Fibroblast of lung (primary cell): ENCODE data around the gene FBN1.

Experiments used
- EZH2 ChIP-seq: IDR thresholded peaks from 2 replicates; pipeline ENCODE4 v1.5.1; 2012; ENCODE audit warnings: low read length, control low read depth, mild to moderate bottlenecking; ENCODE audit errors: missing control alignments
- TF ChIP-seq, protein P1 (sequence below), 2 donors: IDR thresholded peaks in 1 of 2; conservative IDR thresholded peaks in 1 of 2; 1 replicate in 1 of 2; 2 replicates in 1 of 2; pipeline ENCODE4 v1.5.1; 2011 to 2012; ENCODE audit warnings: low read length in 2 of 2, control low read depth in 1 of 2, inconsistent platforms in 1 of 2, low read depth in 1 of 2, mild to moderate bottlenecking in 1 of 2

DNA sequence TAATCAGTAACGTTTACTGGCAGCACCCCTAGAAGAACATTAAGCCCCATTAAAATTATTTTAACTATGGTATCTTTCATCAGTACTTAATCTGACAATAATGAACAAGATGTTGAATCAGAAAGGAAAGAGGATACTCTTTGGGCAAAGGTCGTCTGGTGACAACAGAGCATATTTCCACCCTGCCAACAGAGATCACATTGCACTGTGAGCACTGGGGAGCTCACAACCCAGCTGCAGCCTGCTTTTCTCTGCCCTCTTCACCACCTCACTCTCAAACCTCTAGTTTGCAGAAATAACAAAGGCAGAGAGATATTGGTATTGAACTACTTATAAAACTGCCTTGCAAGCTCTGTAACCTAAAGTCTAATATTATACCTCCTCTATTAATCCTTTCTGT lies 130.0 kb downstream of the FBN1 start:
- TF ChIP-seq, protein P1, sequence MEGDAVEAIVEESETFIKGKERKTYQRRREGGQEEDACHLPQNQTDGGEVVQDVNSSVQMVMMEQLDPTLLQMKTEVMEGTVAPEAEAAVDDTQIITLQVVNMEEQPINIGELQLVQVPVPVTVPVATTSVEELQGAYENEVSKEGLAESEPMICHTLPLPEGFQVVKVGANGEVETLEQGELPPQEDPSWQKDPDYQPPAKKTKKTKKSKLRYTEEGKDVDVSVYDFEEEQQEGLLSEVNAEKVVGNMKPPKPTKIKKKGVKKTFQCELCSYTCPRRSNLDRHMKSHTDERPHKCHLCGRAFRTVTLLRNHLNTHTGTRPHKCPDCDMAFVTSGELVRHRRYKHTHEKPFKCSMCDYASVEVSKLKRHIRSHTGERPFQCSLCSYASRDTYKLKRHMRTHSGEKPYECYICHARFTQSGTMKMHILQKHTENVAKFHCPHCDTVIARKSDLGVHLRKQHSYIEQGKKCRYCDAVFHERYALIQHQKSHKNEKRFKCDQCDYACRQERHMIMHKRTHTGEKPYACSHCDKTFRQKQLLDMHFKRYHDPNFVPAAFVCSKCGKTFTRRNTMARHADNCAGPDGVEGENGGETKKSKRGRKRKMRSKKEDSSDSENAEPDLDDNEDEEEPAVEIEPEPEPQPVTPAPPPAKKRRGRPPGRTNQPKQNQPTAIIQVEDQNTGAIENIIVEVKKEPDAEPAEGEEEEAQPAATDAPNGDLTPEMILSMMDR (conservative IDR thresholded peaks at IDR 0.05 in 1 of 2, IDR thresholded peaks at IDR 0.05 in 1 of 2; ENCODE audit: low read depth in 1 of 2, low read length in 2 of 2), result no peak
- TF ChIP-seq EZH2, result no peak
